Breast epithelium (tissue), 3 donors: ENCODE measurements around the gene ZNF614.
A peak's percentile ranks its signal among the peaks of the same experiment; 100 is the strongest.

Experiments used
- CTCF ChIP-seq, 3 donors: fragments of 450-650 bp; IDR thresholded peaks; one replicate each; pipeline ENCODE4 v1.5.1; 2016 to 2017; ENCODE audit warnings: antibody characterized with exemption in 3 of 3, mild to moderate bottlenecking in 3 of 3, moderate library complexity in 3 of 3
- POLR2A ChIP-seq: fragments of 450-650 bp; IDR thresholded peaks from one replicate; pipeline ENCODE4 v1.6.1; 2016; ENCODE audit warnings: antibody characterized with exemption, mild to moderate bottlenecking, moderate library complexity
- POLR2AphosphoS5 ChIP-seq, 3 donors: sonication (generic); formaldehyde crosslinking; IDR thresholded peaks; one replicate each; pipeline ENCODE4 v1.6.1; 2017; ENCODE audit warnings: antibody characterized with exemption in 3 of 3

GRCh38 chr19:51986309-51987291, 41.6 kb downstream of the ZNF614 start, which contains the start of gene ZNF350:
- TF ChIP-seq CTCF (IDR thresholded peaks at IDR 0.05) (no peak), POLR2A (no peak), POLR2AphosphoS5 (IDR thresholded peaks at IDR 0.05) (peak; percentile 57 to 93 (median 83))
